RWPE1 (cell line): ENCODE results near the gene NOX5.

Experiments
- CTCF ChIA-PET: fragments of 350-600 bp; sonication (Branson Sonifier 250); formaldehyde crosslinking; extraction: SDS; loops from one replicate; lab custom pipeline; 2021; lab: Yijun Ruan, JAX
- POLR2A ChIA-PET: fragments of 400-600 bp; formaldehyde crosslinking; extraction: SDS; loops from one replicate; lab custom pipeline; 2020; ENCODE audit warnings: antibody characterized with exemption; ENCODE audit not compliant: low non-redundant PET; lab: Yijun Ruan, JAX
- DNase-seq: peaks from one replicate; pipeline ENCODE4 v3.0.0; 2012; ENCODE audit warnings: low spot score
- H3K27ac ChIP-seq: fragments of 450-650 bp; 2 replicates; pipeline ENCODE4 v1.5.1; 2017
- CTCF ChIP-seq: fragments of 450-650 bp; conservative IDR thresholded peaks from 2 replicates; pipeline ENCODE4 v1.5.1; 2017; ENCODE audit warnings: low read depth, mild to moderate bottlenecking

Gene NOX5

GRCh38 chr15:68994981-68995761 lies 19.3 kb upstream of the NOX5 start:
- ChIA-PET POLR2A (no interaction called here), CTCF (no interaction called here)
- H3K27ac ChIP-seq, result no peak overlapping the region
- no peak for TF ChIP-seq CTCF
- no peak for DNase-seq

- no peak overlapping the region for H3K27ac ChIP-seq
- no peak for DNase-seq
- TF ChIP-seq CTCF, result no peak
- ChIA-PET CTCF (no interaction called here), POLR2A (no interaction called here)
Measured at GRCh38 chr15:68997050-68997449, 17.4 kb upstream of the NOX5 start.

GRCh38 chr15:68997930-68998777 lies 16.3 kb upstream of the NOX5 start:
- H3K27ac ChIP-seq, result no peak overlapping the region
- TF ChIP-seq CTCF, result no peak
- ChIA-PET CTCF (interaction anchor here (0.6 kb wide), 1 partner anchor 1641 kb away, joined by 3 read pairs; no protein-coding TSS in a partner anchor), POLR2A (no interaction called here)
- DNase-seq, result no peak

GRCh38 chr15:68999091-68999490 lies 15.4 kb upstream of the NOX5 start:
- no peak for DNase-seq
- POLR2A ChIA-PET, result no interaction called here
- H3K27ac ChIP-seq, result no peak overlapping the region
- TF ChIP-seq CTCF, result no peak
- CTCF ChIA-PET, result interaction anchor here (0.6 kb wide), 2 partner anchors 52 to 1642 kb away, joined by 3 read pairs; no protein-coding TSS in a partner anchor

GRCh38 chr15:69000091-69000490 lies 14.4 kb upstream of the NOX5 start:
- ChIA-PET CTCF (no interaction called here), POLR2A (no interaction called here)
- no peak for TF ChIP-seq CTCF
- no peak for DNase-seq
- no peak overlapping the region for H3K27ac ChIP-seq

- no peak for DNase-seq
- POLR2A ChIA-PET, result no interaction called here
- no peak for TF ChIP-seq CTCF
- CTCF ChIA-PET, result no interaction called here
- no peak overlapping the region for H3K27ac ChIP-seq
Measured at GRCh38 chr15:69000725-69001503, 13.6 kb upstream of the NOX5 start.
